ENCODE results near the gene SCD. TPM values are rescaled to one million over a fixed set of nuclear protein-coding genes. Genes with fewer than 3 reads are reported as not detected.
A peak's percentile ranks its signal among the peaks of the same experiment; 100 is the strongest.

SCD gene
- total and polyA plus RNA-seq, 2 of the 13 experiments (the other 11 are each of a cell fraction or from before 2014, with no cell fraction given): 492 to 512 TPM

DNA sequence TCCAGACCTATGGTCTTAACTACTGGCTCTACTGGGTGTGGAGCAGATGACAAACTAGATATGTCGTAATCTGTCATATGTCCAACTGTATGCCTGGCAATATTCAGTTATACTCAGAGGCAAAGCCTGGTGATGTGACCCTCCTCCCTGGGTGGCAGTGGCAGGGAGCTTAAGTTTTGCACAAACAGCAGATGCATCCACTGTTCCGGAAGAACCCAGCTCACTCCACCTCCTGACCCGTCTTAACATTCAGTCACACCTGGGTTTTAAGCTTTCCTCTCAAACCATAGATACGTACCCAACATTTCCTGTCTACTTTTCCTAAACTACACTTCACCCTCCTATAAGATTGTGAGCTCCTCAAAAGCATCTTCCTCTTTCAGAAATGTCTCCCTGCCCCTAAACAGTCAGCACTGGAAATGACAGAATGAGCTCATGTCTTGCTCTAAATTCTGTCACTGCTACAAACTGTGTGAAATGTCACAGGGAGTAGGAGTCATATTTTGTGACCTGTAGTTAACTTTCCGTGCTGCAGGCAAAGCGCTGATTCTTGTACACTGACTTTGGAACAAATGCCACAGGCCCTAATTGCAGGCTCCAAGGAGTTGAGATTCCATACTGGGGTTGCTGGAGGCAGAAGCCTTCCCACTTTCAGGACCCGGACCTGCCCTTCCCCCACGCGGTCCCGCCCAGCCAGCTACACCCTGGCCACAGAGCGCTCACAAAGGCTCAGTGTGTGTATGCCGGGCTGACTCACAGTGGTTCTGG, 23.9 kb downstream of the SCD start (continued):
- TF ChIP-seq ZNF83 (CRISPR knock-in tag; IDR thresholded peaks at IDR 0.05; ENCODE audit: borderline replicate concordance) (no peak; the same call in 1 of the 2 replicates), ZNF367 (CRISPR knock-in tag; IDR thresholded peaks at IDR 0.05; ENCODE audit: borderline replicate concordance) (no peak), KMT2B (CRISPR knock-in tag; IDR thresholded peaks at IDR 0.05) (no peak), ZSCAN21 (CRISPR knock-in tag; IDR thresholded peaks at IDR 0.05; ENCODE audit: borderline replicate concordance) (peak; percentile 90), RFXANK (CRISPR knock-in tag; IDR thresholded peaks at IDR 0.05) (no peak), SP4 (CRISPR knock-in tag; IDR thresholded peaks at IDR 0.05) (peak; percentile 75), NONO (IDR thresholded peaks at IDR 0.05) (no peak), NONO (CRISPR knock-in tag; conservative IDR thresholded peaks at IDR 0.05) (peak; percentile 63; the same call in 1 of the 2 replicates), NFIC (IDR thresholded peaks at IDR 0.05; ENCODE audit: low read length) (no peak), ZNF263 (CRISPR knock-in tag; IDR thresholded peaks at IDR 0.05) (0 out of 2 replicates have a peak, but pooled peaks have one; percentile 52), ZNF33B (CRISPR knock-in tag; IDR thresholded peaks at IDR 0.05) (no peak), CBX2 (IDR thresholded peaks at IDR 0.05; ENCODE audit: low read depth, low read length) (no peak), CBX2 (CRISPR knock-in tag; IDR thresholded peaks at IDR 0.05; ENCODE audit: low read depth) (no peak), SIN3B (IDR thresholded peaks at IDR 0.05; ENCODE audit: low read length) (no peak), CCAR2 (optimal IDR thresholded peaks at IDR 0.05; ENCODE audit: low read depth, low read length) (no peak), HOXA3 (CRISPR knock-in tag; IDR thresholded peaks at IDR 0.05) (peak; percentile 88), FOXA1 (IDR thresholded peaks at IDR 0.05) (no peak), FOXA1 (CRISPR knock-in tag; IDR thresholded peaks at IDR 0.05) (no peak), ZNF772 (CRISPR knock-in tag; IDR thresholded peaks at IDR 0.05) (no peak; the same call in 1 of the 2 replicates), KDM5B (CRISPR knock-in tag; IDR thresholded peaks at IDR 0.05; ENCODE audit: borderline replicate concordance) (no peak; the same call in 1 of the 2 replicates), GPN1 (CRISPR knock-in tag; IDR thresholded peaks at IDR 0.05; ENCODE audit: borderline replicate concordance) (no peak), RFX3 (CRISPR knock-in tag; IDR thresholded peaks at IDR 0.05) (no peak)
- TF ChIP-seq, protein P1, sequence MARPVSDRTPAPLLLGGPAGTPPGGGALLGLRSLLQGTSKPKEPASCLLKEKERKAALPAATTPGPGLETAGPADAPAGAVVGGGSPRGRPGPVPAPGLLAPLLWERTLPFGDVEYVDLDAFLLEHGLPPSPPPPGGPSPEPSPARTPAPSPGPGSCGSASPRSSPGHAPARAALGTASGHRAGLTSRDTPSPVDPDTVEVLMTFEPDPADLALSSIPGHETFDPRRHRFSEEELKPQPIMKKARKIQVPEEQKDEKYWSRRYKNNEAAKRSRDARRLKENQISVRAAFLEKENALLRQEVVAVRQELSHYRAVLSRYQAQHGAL (CRISPR knock-in tag; IDR thresholded peaks at IDR 0.05; ENCODE audit: not compliant biosample characterization): no peak
- TF ChIP-seq, protein P2, sequence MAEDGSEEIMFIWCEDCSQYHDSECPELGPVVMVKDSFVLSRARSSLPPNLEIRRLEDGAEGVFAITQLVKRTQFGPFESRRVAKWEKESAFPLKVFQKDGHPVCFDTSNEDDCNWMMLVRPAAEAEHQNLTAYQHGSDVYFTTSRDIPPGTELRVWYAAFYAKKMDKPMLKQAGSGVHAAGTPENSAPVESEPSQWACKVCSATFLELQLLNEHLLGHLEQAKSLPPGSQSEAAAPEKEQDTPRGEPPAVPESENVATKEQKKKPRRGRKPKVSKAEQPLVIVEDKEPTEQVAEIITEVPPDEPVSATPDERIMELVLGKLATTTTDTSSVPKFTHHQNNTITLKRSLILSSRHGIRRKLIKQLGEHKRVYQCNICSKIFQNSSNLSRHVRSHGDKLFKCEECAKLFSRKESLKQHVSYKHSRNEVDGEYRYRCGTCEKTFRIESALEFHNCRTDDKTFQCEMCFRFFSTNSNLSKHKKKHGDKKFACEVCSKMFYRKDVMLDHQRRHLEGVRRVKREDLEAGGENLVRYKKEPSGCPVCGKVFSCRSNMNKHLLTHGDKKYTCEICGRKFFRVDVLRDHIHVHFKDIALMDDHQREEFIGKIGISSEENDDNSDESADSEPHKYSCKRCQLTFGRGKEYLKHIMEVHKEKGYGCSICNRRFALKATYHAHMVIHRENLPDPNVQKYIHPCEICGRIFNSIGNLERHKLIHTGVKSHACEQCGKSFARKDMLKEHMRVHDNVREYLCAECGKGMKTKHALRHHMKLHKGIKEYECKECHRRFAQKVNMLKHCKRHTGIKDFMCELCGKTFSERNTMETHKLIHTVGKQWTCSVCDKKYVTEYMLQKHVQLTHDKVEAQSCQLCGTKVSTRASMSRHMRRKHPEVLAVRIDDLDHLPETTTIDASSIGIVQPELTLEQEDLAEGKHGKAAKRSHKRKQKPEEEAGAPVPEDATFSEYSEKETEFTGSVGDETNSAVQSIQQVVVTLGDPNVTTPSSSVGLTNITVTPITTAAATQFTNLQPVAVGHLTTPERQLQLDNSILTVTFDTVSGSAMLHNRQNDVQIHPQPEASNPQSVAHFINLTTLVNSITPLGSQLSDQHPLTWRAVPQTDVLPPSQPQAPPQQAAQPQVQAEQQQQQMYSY (CRISPR knock-in tag; IDR thresholded peaks at IDR 0.05): no peak
